Epidermal melanocyte (primary cell): ENCODE results near the gene MAN1C1.

Experiments used
- DNase-seq: peaks from one replicate; pipeline ENCODE4 v3.0.0; 2011; ENCODE audit warnings: low spot score; ENCODE audit not compliant: insufficient read length

MAN1C1 gene

GRCh38 chr1:25799935-25800702, 183.5 kb downstream of the MAN1C1 start, which contains the start of gene SELENON:
SELENON (plus strand) TSS chr1:25800193; CDS start chr1:25800231, 38 bp downstream.
- DNase-seq, result peak; percentile 79

DNA sequence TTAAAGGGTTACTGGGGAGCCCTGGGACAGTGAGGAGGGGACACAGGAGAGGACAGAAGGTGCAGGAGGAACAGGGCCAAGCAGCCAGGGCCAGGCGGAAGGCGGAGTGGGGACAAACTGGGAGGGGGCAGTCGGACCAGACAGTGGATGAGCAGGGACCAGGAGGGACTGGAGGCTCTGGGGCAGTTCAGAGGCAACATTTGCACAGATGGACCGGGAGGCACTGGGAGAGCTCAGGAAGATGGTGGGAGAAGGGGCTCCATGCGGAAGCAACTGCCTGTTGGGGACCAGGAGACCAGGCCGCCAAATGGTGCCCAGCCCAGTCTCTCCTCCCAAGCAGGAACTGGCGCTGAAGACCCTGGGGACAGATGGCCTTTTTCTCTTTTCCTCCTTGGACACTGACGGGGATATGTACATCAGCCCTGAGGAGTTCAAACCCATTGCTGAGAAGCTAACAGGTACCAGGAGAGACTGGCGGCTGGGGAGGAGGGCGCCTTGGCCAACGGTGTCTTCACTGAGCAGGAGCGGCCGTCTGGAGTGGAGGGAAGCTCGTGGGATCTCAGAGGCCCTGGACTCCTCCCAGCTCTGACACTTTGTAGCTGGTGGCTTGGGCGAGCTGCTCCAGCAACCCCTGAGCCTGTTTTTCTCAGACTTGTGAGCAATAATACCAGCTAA, 184.2 kb downstream of the MAN1C1 start:
- no peak for DNase-seq

GRCh38 chr1:25802915-25803314, 186.3 kb downstream of the MAN1C1 start:
- no peak for DNase-seq

GRCh38 chr1:25803368-25803767, 186.8 kb downstream of the MAN1C1 start:
- DNase-seq, result no peak

DNA sequence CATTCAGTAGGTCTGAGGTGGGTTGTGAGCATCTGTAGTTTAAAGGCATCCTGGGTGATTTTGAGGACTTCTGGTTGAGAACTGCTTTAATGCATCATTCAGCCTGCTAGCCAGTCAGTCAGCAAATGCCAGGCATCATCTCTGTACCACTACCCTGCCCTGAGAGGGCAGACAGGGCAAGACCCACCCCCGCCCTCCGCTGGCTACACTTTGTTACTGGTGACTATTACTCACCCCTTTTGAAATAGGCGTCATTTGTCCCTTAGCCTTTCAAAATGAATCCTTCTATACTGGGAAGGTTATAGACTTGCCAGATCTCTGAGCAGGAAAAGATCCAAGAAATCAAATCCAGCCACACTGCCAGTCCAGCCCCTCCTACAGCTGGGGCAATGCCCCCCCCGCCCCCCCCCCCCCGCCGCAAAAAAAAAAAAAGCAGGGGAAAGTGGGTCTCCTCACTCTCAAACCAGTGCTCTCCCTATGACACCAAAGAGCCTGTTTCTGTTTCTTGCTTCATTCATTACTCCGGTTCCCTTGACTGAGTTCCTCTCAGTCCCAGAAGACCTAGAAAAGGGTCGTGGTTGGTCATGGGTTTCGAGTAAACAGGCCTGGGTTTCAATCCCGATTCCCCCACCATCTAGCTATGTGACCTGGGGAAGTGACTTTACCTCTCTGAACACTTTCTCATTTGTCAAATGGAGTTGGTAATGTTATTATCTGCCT, 187.8 kb downstream of the MAN1C1 start:
- DNase-seq, result no peak

GRCh38 chr1:25804964-25805862, 188.6 kb downstream of the MAN1C1 start:
- no peak for DNase-seq

DNA sequence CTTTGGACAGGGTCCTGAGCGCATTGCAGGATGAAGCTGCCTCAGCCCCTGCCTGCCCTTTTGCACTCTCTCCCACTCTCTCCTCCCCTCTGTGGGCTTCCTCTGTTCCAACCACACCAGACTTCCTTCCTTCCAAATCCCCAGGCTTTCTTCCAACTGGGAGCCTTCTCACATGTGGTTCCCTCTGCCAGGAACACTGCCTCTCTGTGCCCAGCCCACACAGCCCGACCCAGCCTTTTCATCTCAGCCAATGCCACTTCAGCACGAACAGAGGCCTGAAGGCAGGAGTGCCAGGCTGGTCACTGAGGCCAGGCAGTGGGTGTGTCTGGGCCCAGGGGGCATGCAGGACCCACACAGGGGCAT, 189.3 kb downstream of the MAN1C1 start:
- peak; percentile 84 for DNase-seq

GRCh38 chr1:25806418-25806817, 189.8 kb downstream of the MAN1C1 start:
- DNase-seq, result no peak

DNA sequence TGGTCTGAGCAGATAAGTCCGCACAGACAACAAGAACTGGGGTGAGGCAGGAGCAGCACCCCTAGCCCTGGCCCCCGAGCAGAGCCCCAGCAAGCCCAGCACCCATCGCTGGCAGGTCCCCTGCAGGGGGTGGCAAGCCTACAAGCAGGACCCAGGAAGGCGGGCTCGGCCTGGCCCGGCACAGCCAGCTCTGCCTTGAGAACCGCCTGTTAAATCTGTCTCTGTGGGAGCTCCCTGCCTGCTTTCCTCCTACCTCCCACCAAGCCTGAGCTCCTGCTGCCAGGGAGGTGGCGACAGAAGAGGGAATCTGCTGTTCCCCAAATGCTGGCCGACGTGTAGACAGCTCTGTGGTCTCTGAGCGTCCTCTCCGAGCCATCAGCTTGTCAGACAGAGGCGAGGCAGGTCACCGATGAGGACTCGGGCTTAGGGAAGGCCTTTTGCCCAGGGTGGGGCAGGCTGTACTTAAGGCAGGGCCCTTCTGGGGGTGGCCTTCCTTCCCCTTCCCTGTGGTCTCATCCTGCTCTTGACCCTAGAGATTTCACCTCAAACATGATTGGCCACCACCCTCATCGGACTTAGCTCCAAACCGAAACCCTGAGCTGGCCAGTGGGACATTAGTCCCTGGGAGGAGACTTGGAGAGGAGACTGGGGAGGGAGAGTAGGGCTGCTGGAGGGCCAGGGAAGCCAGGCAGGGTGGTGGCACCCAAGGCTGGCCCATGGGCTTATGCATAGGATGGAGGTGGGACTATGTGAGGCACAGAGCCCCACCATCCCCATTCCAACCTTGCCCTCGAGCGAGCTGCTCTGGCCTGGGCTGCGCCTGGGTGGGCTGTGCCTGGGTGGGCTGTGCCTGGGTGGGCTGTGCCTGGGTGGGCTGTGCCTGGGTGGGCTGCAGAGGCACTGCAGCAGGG, 191.1 kb downstream of the MAN1C1 start:
- no peak for DNase-seq

DNA sequence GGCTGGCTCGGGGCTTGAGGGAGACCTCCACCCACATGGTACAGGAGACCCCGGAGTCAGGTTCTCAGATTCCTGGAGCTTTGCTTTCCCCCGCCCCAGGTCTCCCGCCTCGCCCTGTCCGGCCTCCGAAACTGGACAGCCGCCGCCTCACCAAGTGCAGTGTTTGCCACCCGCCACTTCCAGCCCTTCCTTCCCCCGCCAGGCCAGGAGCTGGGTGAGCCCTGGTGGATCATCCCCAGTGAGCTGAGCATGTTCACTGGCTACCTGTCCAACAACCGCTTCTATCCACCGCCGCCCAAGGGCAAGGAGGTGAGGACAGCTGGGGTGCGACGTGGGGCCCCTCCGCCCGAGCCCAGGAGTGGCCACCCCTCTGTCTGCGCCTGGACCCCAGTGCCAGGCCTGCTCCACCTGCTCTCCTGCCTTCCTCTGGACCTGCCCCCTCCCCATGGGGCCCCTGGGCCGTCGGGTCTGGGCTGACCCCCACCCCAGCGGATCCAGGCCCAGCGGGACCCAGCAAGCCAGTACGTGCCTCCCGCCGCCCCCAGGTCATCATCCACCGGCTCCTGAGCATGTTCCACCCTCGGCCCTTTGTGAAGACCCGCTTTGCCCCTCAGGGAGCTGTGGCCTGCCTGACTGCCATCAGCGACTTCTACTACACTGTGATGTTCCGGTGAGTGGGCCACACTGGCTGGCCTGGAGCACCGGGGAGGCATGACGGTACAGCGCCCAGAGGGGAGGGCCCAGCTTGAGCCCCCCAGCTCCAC, 192.1 kb downstream of the MAN1C1 start:
- no peak for DNase-seq

- DNase-seq, result no peak
Measured at GRCh38 chr1:25809283-25809926, 192.8 kb downstream of the MAN1C1 start.

DNA sequence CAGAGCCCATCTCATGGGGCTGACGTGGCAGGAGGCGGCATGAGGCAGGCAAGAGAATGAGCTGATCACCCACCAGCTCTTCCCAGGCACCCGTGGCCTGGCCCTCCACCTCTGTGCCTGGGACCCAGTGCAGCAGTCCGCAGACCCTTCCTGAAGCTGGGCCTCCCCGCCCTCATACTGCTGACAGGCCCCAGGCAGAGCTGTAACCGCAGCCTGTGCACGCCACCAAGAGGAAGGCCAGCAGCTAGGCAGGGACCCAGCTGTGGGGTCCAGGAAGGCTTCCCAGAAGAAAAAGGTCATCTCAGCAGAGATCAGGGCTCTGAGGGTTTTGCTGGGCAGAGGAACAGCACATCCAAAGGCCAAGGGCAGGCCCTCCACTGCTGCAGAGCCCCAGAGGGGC, 193.3 kb downstream of the MAN1C1 start:
- no peak for DNase-seq

DNA sequence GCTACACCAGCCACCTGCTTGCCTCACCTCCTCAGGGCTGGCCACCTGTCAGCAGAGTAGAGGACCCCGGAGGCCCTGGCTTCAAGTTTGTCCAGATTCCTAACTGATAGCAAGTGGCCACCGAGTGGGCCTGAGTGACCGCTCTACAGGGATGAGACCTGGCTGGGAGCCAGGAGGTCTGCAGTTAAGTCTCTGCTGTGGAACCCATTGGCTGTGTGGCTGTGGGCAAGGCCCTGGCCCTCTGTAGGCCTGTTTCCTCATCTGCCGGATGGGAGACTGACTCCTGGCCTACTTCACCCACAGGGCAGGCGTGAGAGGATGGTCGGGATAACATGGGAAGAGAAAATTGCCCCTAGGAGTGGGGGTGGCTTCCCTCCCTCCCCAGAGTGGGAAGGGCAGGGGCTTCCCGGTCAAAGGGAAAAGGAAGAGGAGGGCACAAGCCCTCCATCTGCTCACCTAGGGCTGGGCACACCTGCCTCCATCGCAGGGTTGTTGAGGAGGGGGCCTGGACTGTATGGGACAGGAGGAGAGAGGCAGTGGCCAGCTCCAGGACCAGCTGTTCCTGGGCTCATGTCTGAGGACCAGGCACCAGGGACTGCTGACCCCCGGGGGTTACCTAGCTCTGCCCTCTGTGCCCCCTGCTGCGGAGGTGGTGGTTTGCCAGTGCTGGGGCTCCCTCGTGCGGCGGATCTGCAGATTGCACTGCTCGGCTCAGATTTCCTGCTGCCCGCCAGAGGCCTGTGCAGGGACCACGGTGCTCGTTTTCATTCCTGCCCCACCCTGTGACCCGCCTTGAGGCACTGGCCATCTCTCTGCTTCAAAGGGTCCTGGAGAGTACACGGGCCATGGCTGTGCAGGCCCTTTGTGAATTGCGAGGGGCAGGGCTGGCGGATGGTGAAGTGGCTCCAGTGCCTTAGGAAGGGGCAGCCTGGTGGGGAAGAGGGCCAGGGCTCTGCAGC, 194.0 kb downstream of the MAN1C1 start:
- DNase-seq, result peak; percentile 62

GRCh38 chr1:25811384-25812082, 194.9 kb downstream of the MAN1C1 start:
- DNase-seq, result no peak

DNA sequence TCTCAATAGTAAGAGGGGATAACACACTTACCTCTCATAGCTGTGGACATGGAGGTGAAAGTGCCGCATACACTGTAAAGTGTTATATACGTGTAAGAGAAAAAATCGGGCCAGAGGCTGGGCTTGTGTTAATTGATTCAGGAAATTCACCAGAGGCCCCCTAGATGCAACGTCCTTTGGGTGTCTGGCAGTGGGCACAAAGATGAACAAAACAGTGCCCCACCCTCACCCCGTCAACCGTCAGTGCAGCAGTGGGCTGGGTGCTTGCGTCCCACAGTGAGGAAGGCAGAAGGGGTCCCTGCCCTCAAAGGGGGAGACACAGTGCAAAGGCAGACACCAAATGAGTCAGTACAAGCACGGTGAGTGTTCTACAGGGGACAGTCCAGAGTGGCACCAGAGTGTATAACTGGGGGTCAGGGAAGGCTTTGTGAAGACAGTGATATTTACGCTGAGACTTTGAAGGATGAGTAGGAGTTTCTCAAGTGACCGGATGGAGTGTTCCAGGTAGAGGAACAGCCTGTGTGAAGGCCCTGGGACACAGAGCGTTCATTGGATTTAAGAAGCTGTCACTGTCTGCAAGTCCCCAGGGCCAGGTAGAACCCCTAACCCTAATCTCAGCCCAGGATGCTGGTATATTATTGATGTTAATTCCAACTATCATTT, 196.6 kb downstream of the MAN1C1 start:
- no peak for DNase-seq

DNA sequence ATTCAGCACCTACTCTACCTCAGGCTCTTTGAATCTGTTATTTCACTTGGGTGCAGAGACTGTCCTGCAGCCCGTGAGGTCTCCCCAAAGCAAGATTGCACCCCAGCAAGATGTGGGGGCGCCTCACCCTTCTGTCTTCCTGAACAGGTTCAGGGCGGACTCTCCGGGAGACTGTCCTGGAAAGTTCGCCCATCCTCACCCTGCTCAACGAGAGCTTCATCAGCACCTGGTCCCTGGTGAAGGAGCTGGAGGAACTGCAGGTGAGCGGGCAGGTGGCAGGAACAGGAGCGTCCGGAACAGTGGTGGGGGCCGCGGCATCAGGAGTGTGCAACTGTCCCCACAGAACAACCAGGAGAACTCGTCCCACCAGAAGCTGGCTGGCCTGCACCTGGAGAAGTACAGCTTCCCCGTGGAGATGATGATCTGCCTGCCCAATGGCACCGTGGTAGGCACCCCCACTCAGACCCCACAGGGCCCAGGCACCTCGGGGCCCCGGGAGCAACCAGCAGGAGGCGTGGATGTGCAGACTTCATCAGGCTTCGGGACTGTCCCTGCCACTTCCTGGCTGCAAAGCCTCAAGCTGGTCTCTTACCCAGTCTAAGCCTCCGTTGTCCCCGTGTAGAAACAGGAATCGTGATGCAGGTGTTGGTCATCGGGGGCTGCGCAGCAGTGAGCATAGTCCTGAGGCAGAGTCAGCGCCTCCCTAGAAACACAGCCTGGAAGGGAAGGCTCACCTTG, 197.3 kb downstream of the MAN1C1 start:
- DNase-seq, result no peak
